GM21381 (cell line): ENCODE results near the gene SPSB3.

Experiments used
- ATAC-seq: cut with Tn5 transposase; IDR thresholded peaks from one replicate; pipeline ENCODE4 v1.9.1; 2021; ENCODE audit warnings: mild to moderate bottlenecking, moderate library complexity; ENCODE audit not compliant: unreplicated experiment

Gene SPSB3

DNA sequence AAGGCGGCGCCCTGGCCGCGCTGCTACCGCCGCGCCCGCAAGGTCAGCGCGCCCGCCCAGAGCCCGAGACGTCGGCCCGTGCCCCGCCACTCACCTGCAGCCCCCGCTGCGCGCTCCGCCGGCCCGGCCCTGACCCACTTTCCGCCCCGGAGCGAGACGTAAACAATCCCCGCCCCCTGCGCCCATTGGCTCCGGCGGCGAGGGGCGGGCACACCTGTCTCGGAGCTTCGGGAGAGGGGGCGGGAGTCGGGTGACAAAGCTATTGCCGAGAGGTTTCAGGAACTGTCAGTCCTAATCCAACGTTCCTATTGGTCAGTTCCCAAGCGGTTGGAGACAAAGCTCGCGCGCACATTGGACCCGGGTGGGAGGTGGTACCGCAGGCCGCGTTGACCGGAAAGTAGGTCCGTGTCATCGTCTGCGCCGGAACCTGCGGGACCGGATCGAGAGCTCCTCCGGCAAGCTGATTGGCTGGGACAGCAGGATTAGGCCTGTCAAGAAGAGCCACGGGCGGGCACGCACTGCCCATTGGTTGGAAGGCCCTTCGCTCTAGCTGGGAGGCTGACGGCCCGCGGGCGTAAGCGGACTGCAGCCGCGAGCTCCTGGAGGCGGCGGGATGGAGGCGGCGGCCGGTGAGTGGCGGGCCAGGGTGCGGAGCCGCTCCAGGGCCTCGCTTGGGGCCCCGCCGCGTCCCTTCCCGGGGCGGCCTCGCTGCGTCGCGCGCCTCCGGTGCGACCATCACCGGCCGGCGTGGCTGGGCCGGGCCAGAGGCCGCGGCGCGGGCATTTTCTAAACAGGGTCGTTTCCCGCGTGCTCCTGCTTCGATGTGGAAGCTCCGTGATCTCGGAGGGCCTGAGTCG, at the start of gene SPSB3, which contains the start of gene NUBP2:
SPSB3 (minus strand) TSS at position 164 of the 857 bp plus-strand sequence. CDS start 1,088 bp downstream, outside the sequence.
NUBP2 (plus strand) TSS at position 553 of the 857 bp plus-strand sequence; CDS start at position 614, 61 bp downstream.
- peak; percentile 75 for ATAC-seq

DNA sequence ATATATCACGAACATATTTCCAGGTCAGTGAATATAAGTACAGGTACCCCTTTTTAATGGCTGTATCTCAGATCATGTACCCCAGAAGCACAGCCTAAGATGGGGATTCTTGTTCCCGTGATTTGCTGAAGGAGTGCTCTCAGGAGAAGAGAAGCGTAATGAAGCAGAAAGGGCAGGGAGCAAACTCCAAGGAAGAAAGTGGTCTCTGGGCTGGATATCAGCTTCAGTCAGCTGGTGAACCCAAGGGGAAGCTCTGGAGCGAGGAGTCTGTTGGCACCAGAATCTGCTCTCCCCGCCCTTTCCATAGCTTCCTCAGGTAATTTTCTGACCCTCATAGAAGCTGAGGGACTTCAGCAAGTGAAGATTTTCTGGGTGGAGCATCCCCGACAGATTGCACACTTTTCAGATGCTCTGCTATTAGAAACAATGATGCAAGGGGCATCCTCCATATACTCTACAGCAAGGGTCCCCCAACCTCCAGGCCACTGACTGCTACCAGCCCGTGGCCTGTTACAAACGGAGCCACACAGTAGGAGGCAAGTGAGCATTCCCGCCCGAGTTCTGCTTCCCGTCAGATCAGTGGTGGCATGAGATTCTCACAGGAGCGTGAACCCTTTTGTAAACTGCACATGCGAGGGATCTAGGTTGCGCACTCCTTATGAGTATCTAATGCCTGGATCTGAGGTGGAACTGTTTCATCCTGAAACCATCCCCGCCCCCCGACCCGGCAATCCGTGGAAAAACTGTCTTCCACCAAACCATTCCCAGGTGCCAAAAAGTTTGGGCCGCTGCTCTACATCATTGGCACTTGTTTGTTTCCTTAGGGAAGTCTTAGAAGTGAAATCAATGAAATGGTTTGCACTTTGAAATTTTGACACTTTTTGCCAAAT, 49.1 kb upstream of the SPSB3 start:
- no peak for ATAC-seq

DNA sequence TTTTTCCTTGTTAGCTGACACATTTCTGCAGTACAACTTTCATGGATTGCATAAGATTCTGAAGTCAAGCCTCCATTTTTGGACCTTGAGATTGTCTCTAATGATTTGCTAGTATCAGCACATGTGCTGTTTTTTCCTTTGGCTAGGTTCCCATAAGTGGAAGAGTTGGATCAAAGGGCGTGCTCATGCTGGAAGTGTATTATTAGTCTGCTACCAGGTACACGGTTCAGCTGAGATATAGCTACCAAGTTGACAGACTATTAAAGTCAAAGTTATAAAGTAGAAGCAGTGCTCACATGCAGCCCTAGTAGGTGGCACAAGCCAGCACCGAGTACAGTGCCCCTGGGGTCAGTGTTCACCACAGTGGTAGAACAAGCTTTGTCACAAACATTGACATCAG, 47.8 kb upstream of the SPSB3 start:
- no peak for ATAC-seq

DNA sequence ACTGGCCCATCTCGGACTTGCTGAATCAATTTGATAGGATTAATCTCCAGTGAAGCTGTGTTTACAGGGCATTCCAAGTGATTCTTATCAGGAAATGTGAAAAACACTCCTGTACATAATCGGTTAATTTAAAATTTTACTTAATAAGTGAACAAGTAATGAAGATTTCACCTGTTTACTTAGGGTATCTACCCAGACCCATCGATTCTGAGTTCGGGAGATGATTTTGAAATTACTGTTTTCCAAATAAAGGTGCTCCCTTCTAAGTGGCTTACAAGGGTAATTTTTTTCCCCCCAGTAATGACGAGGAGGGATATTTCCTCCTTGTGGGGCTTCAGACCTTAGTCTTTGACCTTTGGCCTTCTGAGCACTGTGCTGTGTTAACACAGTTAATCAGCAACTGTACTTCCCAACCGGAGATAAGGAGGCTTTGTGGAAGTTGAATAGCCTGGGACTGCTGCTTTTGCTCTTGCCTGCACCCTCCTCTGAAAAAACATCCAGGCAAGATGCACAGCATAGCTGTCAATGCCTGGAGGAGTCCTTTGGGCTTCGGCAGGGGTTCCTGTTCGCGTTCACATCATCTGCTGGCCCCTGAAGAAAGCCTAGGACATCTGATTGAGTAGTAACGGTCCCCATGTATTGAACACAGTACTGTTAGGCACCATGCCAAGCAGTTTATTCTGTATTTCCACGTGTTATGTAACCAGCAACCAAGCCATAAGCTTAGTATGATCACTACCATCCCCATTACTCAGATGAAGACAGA, 46.5 kb upstream of the SPSB3 start:
- ATAC-seq, result no peak

DNA sequence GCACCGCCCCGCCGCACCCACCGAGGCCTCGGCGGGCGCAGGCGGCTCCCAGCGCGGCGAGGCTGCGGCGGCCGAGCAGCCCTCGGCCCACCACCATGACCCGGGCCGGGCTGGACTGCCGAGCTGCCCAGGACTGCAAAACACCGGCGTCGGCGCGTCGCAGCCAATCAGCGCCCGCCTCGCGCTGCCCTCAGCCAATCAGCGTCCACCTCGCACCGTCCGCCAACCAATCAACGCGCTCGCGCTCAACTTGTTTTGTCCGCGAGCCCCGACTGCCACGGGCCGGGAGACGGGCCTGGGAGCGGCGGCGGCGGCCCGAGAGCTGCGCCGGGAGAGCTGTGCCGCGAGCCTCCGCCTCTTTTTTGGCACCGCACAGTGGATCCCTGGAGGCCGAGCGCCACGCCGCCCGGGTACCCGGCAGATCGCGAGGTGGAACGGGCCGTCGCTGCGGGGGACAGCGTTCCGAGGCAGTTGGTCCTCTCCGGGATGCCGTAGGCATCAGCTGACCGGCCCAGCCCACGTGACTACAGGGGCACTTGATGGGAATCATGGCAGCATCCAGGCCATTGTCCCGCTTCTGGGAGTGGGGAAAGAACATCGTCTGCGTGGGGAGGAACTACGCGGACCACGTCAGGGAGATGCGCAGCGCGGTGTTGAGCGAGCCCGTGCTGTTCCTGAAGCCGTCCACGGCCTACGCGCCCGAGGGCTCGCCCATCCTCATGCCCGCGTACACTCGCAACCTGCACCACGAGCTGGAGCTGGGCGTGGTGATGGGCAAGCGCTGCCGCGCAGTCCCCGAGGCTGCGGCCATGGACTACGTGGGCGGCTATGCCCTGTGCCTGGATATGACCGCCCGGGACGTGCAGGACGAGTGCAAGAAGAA, 44.6 kb upstream of the SPSB3 start, which contains the start of the genes FAHD1 and HAGH:
FAHD1 (plus strand) TSS at position 516 of the 883 bp plus-strand sequence; CDS start at position 549, 33 bp downstream.
HAGH (minus strand) TSS at position 135 of the 883 bp plus-strand sequence; CDS start at position 97, 38 bp downstream.
- ATAC-seq, result peak; percentile 79

DNA sequence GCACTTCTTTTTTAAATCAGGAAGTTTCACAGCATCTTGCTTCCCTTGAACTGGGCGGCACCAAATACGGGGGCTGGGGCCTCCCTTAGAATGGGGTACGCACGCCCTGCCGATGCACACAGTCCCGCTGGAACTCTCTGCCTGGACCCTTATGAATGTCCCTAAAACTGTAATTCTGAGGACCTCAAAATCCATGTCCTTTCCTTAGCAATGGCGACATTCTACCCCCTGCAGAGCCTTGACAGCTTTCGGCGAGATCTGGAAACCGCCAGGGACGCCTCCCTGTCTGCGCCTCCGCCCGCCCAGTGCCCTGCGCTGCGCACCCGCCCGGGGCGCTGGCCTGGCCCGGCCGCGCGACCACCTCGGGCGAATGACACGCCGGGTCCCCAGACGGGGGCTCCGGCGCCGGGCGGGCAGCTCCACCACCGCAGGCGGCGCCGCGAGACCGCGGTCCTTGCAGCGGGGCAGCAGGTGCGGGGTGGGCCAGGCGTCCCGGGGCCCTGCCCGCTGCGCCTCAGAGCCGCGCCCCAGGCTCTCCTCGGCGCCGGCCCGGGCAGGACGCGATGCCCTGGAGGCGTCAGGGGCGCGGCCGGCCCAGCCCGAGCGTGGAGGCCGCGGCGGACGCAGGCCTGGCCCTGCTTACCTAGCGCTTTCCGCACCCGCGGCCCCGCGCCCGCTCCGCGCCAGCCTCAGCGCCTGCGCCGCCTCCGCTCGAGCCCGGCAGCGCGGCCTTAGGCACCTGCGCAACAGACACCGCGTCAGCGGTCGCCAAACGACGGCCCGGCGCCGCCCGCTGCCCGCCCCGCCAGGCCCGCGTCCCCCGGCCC, 43.7 kb upstream of the SPSB3 start:
- ATAC-seq, result peak; percentile 53

DNA sequence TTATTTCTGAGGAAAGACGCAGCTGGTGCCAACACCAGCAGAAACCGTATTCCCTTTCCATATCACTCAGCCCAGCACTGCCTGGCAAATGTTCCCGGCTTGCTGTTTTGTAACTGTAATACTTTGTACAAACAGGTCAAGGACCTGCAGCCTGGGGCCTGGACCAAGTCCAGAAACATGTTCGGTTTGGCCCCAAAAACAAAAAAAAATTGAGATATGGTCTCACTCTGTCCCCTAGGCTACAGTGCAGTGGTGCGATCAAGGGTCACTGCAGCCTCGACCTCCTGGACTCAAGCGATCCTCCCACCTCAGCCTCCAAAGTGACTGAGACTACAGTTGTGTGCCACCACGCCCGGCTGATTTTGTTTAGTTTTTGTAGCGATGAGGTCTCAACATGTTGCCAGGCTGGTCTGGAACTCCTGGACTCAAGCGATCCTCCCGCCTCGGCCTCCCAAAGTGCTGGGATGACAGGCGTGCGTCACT, 43.1 kb upstream of the SPSB3 start:
- no peak for ATAC-seq

DNA sequence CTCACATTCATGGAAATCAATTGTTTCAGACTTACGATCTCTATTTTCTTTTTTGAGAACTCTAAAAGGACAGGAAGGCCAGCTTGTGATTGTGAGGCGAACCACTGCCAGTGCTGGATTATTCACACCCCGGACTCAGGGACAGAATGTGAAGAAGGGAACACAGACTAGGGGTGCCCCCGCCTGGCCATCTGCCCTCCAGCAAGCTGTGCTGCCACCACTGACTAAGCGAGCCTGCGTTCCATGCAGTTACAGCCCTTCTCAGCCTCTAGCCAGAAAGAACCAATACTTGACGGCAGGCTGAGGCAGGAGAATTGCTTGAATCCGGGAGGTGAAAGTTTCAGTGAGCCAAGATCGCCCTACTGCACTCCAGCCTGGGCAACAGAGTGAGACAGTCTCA, 41.5 kb upstream of the SPSB3 start:
- no peak for ATAC-seq

DNA sequence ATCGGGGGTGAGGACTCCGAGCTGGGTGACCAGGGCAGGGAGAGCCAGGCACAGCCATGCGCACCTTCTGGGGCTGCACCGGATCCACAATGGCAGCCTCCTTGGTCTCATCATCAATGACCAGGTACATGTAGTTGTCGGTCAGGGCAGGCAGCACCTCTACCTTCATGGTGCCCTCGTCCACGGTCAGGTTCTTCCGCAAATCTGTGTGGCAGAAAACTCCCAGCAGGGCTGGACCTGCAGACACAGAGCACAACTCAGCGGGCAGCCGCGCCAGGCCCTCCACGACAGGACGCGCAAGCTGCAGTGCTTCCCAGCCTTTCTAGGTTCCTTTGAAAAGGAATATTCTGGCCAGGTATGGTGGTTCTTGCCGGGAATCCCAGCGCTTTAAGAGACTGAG, 40.4 kb upstream of the SPSB3 start:
- ATAC-seq, result no peak

DNA sequence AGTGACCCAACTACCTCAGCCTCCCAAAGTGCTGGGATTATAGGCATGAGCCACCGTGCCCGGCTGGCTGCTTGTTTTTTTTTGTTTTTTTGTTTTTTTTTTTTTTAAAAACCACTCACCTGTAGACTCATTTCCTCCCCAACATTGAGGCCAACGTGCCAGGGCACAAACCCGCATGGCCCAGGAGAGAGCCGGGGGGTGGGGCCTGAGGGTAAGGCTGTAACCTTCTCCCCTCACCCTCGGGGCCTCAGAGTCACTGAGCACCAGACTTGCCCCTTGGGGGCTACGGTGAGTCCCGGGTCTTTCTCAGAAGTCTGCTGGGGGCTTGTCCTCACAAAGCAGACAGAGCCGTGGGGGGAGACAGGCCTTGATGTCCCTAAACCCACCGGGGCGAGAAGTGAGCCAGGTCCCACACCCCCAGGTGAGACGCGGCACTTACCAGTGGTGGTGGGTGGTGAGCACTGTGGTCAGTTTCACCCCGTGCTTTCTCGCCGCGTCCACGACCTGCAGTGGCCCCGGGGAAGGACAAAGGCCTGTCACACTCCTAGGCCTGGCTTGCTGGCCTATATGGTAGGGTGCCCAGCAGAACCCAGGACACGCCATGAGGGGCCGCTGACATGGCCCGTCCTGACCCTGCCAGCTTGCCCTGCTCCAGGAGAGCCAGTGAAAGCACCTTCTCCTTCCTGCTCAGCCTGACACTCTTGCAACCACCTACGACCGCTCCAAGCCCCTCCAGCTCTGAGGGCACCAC, 39.7 kb upstream of the SPSB3 start:
- ATAC-seq, result no peak

DNA sequence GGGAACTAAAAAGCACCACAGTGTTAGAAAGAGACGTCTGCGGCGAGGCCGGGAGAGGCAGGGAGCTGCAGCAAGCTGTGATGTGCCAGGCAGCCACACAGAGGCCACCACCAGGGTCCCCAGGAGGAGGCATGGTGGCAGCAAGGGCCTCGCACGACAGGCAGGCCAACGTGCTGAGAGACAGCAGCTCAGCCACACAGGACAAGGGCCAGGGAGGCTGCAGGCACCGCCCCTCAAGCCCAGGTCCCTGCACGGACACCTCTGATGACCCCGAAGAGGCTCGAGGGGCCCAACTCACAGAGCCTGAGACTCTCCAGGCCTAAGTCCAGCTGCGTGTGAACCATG, 38.5 kb upstream of the SPSB3 start:
- ATAC-seq, result no peak

DNA sequence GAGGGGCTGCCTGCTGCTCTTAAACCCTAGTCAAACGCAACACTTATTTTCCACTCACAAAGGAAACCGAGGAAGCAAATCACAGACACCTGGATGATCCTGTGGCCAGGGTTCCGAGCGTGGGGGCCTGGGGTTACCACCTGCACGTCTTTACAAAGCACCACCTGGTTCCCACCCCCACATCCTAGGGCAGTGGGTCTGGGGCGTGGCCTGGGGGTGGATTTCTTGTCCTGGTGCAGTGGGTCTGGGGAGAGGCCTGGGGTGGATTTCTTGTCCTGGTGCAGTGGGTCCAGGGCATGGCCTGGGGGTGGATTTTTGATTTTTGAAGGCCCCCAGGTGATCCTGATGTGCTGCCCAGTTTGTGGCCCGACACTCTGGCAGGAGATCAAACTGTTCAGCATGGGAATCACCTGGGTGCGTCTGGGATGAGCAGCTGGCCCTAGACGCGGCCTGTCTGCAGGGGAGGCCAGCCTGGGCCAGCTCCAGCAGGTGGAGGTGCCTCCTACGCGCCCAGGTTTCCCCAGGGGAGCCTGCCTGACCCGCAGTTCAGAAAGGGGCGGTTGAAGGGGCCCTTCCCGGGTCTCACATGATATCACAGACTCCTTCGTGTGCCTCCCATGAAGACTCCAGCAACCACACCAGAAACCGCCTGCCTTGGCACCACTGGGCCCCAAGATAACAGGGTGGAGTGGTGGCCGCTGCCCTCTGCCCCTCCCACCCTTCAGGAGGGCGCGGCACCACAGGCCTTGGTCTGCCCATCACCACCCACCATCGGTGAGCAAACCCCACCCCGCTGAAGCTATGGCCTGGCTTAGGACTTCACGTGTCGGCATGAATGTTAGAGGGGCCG, 38.0 kb upstream of the SPSB3 start:
- ATAC-seq, result no peak

DNA sequence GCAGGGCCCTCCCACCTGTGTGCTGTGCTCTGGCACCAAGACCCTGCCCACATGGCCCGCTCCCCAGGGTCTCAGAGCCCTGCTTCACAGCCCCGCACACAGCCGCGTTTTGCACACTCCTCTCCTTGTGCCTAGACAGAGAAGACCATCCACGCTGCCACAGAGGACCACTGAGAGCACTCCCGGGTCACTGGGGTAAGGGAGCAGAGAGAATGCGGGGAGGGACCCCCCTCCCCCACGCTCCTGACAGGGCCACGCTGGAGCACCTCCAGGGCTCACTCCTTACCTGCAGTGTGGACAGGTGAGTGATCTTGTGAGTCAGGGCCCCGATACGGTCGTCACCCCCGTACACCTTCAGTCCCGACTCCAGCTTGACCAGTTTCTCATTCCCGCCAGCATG, 37.2 kb upstream of the SPSB3 start:
- ATAC-seq, result no peak

DNA sequence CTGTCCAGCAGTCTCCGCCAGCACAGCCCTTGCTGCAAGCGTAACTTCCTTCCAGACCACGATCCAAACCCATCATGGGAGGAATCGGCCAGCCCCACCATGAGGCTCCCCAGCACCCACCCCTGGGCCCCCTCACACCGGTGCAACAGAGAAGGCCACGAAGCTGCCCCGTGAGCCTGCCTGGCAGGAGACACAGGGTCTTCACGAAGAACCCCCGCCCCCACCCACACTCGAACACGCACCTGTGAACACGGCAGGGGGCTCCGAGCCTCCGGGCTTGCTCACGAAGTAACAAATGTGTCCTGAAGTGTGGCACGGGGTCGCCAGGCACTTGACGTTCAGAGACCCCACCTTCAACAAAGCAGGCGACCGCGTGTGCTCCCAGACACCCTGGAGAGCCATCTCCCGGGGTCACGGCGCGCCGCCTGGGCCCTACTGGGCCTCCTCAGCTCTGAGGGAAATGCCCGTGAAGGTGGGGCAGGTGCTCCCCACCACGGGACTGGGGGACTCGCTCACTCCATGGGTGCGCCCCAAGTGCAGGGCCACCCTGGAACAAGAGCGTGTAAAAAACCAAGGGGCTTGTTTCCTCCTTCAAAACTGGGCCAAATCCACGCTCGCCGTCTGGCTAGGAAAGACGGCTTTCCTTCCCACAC, 36.6 kb upstream of the SPSB3 start:
- no peak for ATAC-seq

DNA sequence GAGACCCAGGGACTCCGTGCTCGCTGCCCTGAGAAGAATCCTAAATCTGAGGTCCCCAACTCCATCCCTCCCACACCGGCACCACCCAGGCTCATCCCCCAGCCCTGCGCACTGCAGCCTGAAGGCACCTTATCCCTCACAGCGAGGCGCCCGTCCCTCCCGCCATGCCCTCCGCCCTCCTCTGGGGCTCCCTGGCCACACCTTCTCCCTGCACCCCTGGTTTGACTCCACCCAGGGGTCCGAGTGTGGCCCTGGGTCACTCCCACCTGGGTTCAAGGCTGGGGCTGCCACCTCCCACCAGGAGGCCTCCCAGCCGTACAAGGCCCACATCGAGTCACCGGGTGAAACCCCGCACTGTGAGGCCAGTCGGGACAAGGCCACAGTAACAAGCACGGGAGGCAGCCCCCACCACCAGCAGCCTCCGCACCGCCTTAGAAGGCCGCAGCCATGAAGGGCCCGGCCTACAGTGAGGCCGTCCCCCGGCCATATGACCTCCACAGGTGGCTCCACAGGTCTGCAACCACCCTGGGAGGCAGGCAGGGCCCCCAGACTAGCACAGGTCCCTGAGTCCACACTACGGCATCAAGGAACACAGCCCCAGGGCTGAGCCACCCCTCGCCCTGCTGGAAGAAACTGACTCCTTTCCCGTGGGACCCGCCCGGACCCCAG, 36.0 kb upstream of the SPSB3 start:
- no peak for ATAC-seq

DNA sequence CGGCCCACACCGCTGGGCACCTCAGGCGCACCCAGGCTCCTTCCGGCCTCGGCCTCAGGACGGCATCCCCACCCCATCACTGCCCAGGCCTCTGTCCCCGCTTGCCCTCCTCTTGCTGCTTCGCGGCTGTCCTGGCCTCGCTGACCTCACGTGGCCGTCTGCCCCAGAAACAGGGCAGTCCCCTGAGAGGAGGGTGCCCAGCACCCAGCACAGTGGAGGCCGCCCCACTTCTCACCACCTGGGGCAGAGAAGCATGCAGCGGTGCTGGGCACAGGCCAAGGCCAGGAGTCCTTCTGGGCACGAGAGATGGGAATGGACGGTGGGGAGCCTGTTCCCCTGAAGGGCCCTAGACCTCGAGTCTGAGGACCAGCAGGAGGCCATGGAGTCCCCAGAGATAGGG, 35.3 kb upstream of the SPSB3 start:
- ATAC-seq, result no peak
